ENCODE data around the gene TMC3. TPM values are rescaled to one million over a fixed set of nuclear protein-coding genes. Genes with fewer than 3 reads are reported as not detected.

Gene TMC3
- total and polyA plus RNA-seq, 2 experiments from 2014 or later: 0.43 TPM; not detected in 1

- no peaks in the 10 kb centered on the region for H3K9me2 ChIP-seq (replicated peaks; ENCODE audit: insufficient read depth)
- no peaks in the 10 kb centered on the region for H3K9me3 ChIP-seq (ENCODE audit: low read depth)
- H3K4me3 ChIP-seq: no peak overlapping the region
- no peaks in the 10 kb centered on the region for H3K4me1 ChIP-seq (ENCODE audit: insufficient read depth)
- no peak overlapping the region for H3K27ac ChIP-seq
- H3K79me2 ChIP-seq: no peaks in the 10 kb centered on the region
- TF ChIP-seq CTCF (IDR thresholded peaks at IDR 0.05; ENCODE audit: poor library complexity): no peak
- no peak for TF ChIP-seq EZH2 (IDR thresholded peaks at IDR 0.05; ENCODE audit: borderline replicate concordance)
- no peak for TF ChIP-seq EZH2phosphoT487 (IDR thresholded peaks at IDR 0.05; ENCODE audit: low read depth, severe bottlenecking, unreplicated experiment)
- DNase-seq (ENCODE audit: low spot score): no peak
- no peak overlapping the region for H2AFZ ChIP-seq
- H3K36me3 ChIP-seq (replicated peaks; ENCODE audit: insufficient read depth, low read depth): no peaks in the 10 kb centered on the region
- H3K27me3 ChIP-seq: no peaks in the 10 kb centered on the region
- 44% methylated on average over 6 of the region's 6 CpGs for WGBS (ENCODE audit: low lambda C conversion rate, missing lambda C conversion rate)
- no peaks in the 10 kb centered on the region for H4K20me1 ChIP-seq (ENCODE audit: insufficient read depth, poor library complexity, severe bottlenecking)
- H3K4me2 ChIP-seq: no peak overlapping the region
Observed at GRCh38 chr15:81294516-81294880, 79.5 kb downstream of the TMC3 start.

GRCh38 chr15:81293728-81294515, 80.1 kb downstream of the TMC3 start:
- WGBS (ENCODE audit: low lambda C conversion rate, missing lambda C conversion rate): 79% methylated on average over 9 of the region's 9 CpGs
- Histone ChIP-seq H3K27ac (no peak overlapping the region), H3K9me3 (ENCODE audit: low read depth) (no peaks in the 10 kb centered on the region), H3K36me3 (replicated peaks; ENCODE audit: insufficient read depth, low read depth) (no peaks in the 10 kb centered on the region), H2AFZ (no peak overlapping the region), H3K4me1 (ENCODE audit: insufficient read depth) (no peaks in the 10 kb centered on the region), H3K79me2 (no peaks in the 10 kb centered on the region), H3K9me2 (replicated peaks; ENCODE audit: insufficient read depth) (no peaks in the 10 kb centered on the region), H4K20me1 (ENCODE audit: insufficient read depth, poor library complexity, severe bottlenecking) (no peaks in the 10 kb centered on the region), H3K4me3 (no peak overlapping the region), H3K4me2 (no peak overlapping the region), H3K27me3 (no peaks in the 10 kb centered on the region)
- DNase-seq (ENCODE audit: low spot score): no peak
- no peak for TF ChIP-seq CTCF (IDR thresholded peaks at IDR 0.05; ENCODE audit: poor library complexity)
- no peak for TF ChIP-seq EZH2phosphoT487 (IDR thresholded peaks at IDR 0.05; ENCODE audit: low read depth, severe bottlenecking, unreplicated experiment)
- no peak for TF ChIP-seq EZH2 (IDR thresholded peaks at IDR 0.05; ENCODE audit: borderline replicate concordance)

GRCh38 chr15:81292523-81293001, 81.5 kb downstream of the TMC3 start:
- H3K4me2 ChIP-seq: no peak overlapping the region
- DNase-seq (ENCODE audit: low spot score): no peak
- 90% methylated on average over 12 of the region's 12 CpGs for WGBS (ENCODE audit: low lambda C conversion rate, missing lambda C conversion rate)
- H3K4me1 ChIP-seq (ENCODE audit: insufficient read depth): no peaks in the 10 kb centered on the region
- H3K4me3 ChIP-seq: no peak overlapping the region
- H2AFZ ChIP-seq: no peak overlapping the region
- H3K79me2 ChIP-seq: no peaks in the 10 kb centered on the region
- H3K27me3 ChIP-seq: no peaks in the 10 kb centered on the region
- no peaks in the 10 kb centered on the region for H3K36me3 ChIP-seq (replicated peaks; ENCODE audit: insufficient read depth, low read depth)
- no peak overlapping the region for H3K27ac ChIP-seq
- H3K9me2 ChIP-seq (replicated peaks; ENCODE audit: insufficient read depth): no peaks in the 10 kb centered on the region
- H4K20me1 ChIP-seq (ENCODE audit: insufficient read depth, poor library complexity, severe bottlenecking): no peaks in the 10 kb centered on the region
- no peak for TF ChIP-seq EZH2 (IDR thresholded peaks at IDR 0.05; ENCODE audit: borderline replicate concordance)
- TF ChIP-seq CTCF (IDR thresholded peaks at IDR 0.05; ENCODE audit: poor library complexity): no peak
- no peak for TF ChIP-seq EZH2phosphoT487 (IDR thresholded peaks at IDR 0.05; ENCODE audit: low read depth, severe bottlenecking, unreplicated experiment)
- H3K9me3 ChIP-seq (ENCODE audit: low read depth): no peaks in the 10 kb centered on the region

Data from hepatocyte (in vitro differentiated cells).